GM12878 (cell line): ENCODE measurements around the gene GGCT.

Source experiments
- EP300 ChIP-seq, 2 experiments: fragments of 150-350 bp in 1 of 2; IDR thresholded peaks; 2 replicates each; pipeline ENCODE4 v1.6.1; 2011 to 2012; ENCODE audit warnings: low read depth in 2 of 2, low read length in 2 of 2, borderline replicate concordance in 1 of 2, improper control_type of control experiment in 1 of 2, inconsistent platforms in 1 of 2; ENCODE audit not compliant: control insufficient read depth in 1 of 2
- JUND ChIP-seq: IDR thresholded peaks from 2 replicates; pipeline ENCODE4 v1.6.1; 2012; ENCODE audit warnings: low read depth, mild to moderate bottlenecking, low read length, improper control_type of control experiment, moderate library complexity
- POLR2A ChIP-seq: IDR thresholded peaks from 2 replicates; pipeline ENCODE4 v1.6.1; 2011; ENCODE audit warnings: low read depth, mild to moderate bottlenecking, low read length
- SUZ12 ChIP-seq: fragments of 200-600 bp; sonication (generic); IDR thresholded peaks from one replicate; pipeline ENCODE4 v1.6.1; 2018; ENCODE audit warnings: antibody characterized with exemption, mild to moderate bottlenecking; ENCODE audit not compliant: unreplicated experiment
- ZNF687 ChIP-seq: fragments of 450-650 bp; IDR thresholded peaks from 2 replicates; pipeline ENCODE4 v1.6.1; 2017; ENCODE audit warnings: mild to moderate bottlenecking, moderate library complexity
- TF ChIP-seq, protein P1 (sequence below), 3 experiments: IDR thresholded peaks in 2 of 3; conservative IDR thresholded peaks in 1 of 3; 2 replicates each; pipeline ENCODE4 v1.5.1; 2011; ENCODE audit warnings: low read depth in 3 of 3, low read length in 3 of 3, mild to moderate bottlenecking in 3 of 3, control low read depth in 2 of 3, moderate library complexity in 2 of 3, inconsistent platforms in 1 of 3, mixed read lengths in 1 of 3; ENCODE audit not compliant: control insufficient read depth in 2 of 3, insufficient read depth in 1 of 3; ENCODE audit errors: extremely low read depth in 1 of 3

DNA sequence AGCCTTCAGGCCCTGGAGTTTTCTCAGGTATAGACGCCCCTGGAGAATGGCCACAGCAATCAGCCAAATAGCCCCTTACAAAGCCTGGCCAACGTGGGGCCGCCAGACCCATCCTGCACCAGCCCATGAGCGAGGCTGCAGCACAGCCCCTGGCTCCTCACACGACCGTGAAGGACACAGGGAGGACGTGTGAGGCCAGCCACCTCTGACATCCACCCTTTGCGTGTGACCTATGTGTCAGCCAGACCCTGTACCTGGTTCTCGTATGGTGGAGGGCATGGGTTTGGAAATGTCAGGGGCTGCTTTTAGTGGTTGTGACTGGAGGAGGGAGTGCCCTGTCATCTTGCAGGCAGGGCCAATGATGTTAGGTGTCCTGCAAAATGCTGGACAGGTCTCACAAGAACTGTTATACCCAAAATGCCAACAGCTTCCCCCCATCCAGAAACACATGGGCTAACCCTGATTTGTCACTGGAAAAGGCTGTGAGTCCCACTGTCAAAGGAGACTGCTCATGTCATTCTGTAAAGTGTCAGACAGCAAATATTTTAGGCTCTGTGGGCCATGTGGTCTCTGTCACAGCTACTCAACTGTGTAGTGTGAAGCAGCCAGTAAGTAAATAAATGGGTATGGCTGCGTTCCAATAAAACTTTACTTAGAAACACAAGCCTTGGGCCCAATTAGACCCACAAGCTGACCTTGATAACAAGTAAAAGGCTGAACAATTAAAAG is 56.0 kb downstream of the GGCT start:
- TF ChIP-seq, protein P1, sequence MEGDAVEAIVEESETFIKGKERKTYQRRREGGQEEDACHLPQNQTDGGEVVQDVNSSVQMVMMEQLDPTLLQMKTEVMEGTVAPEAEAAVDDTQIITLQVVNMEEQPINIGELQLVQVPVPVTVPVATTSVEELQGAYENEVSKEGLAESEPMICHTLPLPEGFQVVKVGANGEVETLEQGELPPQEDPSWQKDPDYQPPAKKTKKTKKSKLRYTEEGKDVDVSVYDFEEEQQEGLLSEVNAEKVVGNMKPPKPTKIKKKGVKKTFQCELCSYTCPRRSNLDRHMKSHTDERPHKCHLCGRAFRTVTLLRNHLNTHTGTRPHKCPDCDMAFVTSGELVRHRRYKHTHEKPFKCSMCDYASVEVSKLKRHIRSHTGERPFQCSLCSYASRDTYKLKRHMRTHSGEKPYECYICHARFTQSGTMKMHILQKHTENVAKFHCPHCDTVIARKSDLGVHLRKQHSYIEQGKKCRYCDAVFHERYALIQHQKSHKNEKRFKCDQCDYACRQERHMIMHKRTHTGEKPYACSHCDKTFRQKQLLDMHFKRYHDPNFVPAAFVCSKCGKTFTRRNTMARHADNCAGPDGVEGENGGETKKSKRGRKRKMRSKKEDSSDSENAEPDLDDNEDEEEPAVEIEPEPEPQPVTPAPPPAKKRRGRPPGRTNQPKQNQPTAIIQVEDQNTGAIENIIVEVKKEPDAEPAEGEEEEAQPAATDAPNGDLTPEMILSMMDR (IDR thresholded peaks at IDR 0.05 in 2 of 3, conservative IDR thresholded peaks at IDR 0.05 in 1 of 3; ENCODE audit: control insufficient read depth in 2 of 3, extremely low read depth in 1 of 3, insufficient read depth in 1 of 3, low read depth in 3 of 3, low read length in 3 of 3): no peak
- TF ChIP-seq SUZ12: no peak
- no peak for TF ChIP-seq ZNF687
- TF ChIP-seq EP300 (IDR thresholded peaks at IDR 0.05; ENCODE audit: borderline replicate concordance in 1 of 2, control insufficient read depth in 1 of 2, low read depth in 2 of 2, low read length in 2 of 2): no peak
- TF ChIP-seq POLR2A: no peak
- TF ChIP-seq JUND: no peak
